D721Med (cell line): Measurements from ENCODE around the gene LGI4.

Experiments
- DNase-seq: peaks from one replicate; pipeline ENCODE4 v3.0.0; 2011; ENCODE audit warnings: low spot score; ENCODE audit not compliant: insufficient read length
- FAIRE-seq: peaks from 2 replicates; lab custom pipeline; 2011; peaks lifted over from hg19 to GRCh38; lab: Jason Lieb, UNC
- TF ChIP-seq, protein P1 (sequence below): IDR thresholded peaks from 2 replicates; pipeline ENCODE4 v1.5.1; 2012; ENCODE audit warnings: mild to moderate bottlenecking, control low read depth; ENCODE audit not compliant: insufficient read depth; ENCODE audit errors: missing control alignments

LGI4 gene

DNA sequence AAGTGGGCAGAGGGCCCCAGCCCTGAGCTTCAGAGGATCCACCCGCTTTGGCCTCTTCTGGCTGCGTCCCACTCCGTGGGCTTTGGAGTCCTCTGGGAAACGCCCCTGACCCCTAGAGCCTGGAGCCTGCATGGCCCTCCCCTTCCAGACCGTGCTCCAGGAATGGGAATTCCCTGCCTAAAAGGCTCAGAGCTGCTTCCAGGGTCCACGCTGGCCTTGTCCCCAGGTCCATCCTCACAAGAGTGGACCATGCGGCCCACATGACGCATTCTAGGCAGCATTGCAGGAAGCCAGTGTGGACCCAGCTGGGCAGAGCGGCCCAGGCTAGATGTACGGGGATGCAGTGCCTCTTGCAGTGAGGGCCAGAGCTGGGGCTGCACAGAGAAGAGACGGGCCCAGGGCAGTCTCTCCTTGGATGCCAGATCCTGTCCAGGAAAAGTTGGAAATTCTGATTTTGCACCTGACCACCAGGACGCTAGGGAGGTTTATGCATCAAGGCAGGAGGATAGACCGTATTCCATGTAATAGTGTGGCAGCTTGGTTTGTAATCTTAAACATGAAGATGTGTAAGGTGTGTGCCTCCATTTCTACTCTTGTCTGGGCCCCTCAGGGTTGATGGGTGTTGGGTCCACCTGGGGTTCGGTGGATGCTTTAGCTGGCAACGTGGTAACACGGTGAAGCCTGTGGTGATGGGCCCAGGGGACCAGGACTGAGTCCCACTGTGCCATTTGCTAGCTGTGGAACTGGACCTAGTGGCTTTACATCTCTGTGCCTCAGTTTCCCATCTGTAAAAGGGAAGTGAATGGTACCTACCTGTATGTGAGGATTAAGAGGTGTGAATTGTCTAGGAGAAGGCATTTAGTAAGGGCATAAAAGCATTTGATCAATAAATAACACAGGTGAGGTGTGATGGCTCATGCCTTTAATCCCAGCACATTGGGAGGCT lies 34.0 kb downstream of the LGI4 start:
- TF ChIP-seq, protein P1, sequence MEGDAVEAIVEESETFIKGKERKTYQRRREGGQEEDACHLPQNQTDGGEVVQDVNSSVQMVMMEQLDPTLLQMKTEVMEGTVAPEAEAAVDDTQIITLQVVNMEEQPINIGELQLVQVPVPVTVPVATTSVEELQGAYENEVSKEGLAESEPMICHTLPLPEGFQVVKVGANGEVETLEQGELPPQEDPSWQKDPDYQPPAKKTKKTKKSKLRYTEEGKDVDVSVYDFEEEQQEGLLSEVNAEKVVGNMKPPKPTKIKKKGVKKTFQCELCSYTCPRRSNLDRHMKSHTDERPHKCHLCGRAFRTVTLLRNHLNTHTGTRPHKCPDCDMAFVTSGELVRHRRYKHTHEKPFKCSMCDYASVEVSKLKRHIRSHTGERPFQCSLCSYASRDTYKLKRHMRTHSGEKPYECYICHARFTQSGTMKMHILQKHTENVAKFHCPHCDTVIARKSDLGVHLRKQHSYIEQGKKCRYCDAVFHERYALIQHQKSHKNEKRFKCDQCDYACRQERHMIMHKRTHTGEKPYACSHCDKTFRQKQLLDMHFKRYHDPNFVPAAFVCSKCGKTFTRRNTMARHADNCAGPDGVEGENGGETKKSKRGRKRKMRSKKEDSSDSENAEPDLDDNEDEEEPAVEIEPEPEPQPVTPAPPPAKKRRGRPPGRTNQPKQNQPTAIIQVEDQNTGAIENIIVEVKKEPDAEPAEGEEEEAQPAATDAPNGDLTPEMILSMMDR = no peak
- FAIRE-seq (no peak), DNase-seq (no peak)

DNA sequence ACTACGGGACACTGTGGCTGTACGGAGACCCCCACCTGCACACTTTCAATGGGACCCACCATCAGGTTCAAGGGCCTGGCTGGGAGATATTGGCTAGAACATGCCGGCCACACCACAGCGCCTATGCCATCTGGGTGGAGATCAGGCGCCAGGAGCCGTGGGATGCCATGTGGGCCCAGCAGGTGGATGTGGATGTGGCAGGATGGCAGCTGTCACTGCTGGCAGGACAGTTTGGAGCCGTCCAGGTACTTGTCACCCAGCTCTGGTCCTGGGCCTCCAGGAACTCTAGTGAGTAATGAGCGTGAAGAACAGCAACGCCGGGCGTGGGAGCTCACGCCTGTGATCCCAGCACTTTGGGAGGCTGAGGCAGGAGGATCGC lies 35.0 kb downstream of the LGI4 start:
- no peak for DNase-seq
- FAIRE-seq = no peak
- TF ChIP-seq, protein P1 = no peak

DNA sequence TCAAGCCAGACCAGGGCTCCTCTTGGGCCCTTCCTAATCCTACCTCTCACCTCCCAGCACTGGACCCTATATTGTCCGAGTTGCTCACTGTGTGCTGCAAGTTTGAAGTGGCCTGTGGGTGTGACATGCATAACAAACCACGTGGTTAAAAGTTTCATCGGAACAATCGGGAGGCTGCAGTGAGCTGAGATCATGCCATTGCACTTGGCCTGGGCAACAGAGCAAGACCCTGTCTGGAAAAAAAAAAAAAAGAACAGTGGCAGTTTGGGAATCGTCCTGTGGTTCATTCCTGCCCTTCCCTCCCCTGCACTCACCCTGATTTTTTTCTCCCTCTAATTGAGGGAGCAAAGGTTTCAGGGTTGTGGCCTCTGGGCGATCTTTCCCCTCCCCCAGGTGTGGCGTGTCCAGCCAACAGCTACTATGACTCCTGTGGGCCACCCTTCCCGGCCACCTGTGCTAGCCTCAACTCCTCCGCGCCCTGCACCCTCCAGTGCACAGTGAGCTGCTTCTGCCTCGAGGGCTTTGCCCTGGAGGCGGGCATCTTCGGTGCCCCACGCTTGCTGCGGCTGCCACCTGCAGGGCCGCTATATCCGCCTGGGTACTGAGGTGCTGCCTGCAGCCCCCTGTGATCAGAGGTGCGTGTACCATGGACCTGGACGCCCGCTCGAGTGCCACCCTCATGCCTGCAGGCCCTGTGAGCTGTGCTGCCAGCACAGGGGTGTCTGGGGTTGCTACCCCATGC lies 35.5 kb downstream of the LGI4 start:
- TF ChIP-seq, protein P1 = no peak
- DNase-seq (no peak), FAIRE-seq (no peak)

DNA sequence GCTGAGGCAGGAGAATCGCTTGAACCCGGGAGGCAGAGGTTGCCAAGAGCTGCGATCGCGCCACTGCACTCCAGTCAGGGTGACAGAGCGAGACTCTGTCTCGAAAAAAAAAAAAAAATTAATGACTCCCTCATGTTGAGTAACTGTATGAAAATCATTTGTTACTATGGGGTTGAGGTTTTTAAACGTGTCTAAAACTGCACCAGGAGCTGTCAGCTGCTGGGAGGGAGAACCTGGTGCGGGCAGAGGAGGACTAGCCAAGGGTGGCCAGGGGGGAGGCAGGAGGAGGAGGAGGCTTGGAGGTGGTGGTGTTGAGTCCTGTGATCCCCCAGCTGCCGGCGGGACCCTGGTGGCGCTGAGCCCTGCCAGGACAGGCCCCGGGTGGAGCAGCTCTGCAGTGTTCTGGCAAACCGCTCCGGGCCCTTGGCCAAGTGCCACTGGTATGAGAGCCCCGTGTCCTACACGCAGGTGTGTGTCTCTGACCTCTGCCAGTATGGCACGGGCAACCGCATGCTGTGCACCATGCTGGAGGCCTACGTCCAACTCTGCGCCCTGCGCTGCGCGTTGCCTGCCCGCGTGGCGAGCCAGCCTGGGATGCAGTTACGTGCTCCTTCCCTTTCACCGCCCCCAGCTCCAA lies 36.3 kb downstream of the LGI4 start:
- DNase-seq (no peak), FAIRE-seq (no peak)
- TF ChIP-seq, protein P1 = no peak

DNA sequence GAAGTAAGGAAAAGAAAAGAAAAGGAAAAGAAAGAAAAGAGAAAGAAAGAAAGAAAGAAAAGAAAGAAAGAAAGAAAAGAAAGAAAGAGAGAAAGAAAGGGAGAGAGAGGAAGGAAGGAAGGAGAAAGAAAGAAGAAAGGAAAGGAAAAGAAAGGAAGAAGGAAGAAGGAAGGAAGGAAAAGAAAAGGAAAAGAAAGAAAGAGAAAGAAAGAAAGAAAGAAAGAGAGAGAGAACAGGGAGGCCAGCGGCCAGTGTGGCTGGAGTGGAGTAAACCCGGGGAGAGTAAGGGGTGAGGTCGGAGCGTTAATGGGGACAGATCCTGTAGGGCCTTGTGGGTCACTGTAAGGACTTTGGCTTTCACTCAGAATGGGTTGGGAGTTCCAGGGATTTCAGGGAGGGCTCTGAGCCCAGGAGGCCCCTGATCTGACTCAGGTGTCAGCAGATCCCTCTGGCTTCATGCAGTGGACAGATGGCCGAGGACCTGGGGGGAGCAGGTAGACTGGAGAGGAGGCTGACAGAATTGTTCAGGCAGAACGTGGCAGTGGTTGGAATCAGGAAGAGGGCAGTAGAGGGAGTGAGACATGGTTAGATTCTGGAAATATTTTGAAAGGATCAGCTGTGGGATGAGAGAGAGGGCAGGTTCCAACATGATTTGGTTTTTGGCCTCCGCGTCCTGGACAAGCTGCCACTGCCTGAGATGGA lies 39.0 kb downstream of the LGI4 start:
- TF ChIP-seq, protein P1 = no peak
- no peak for DNase-seq
- no peak for FAIRE-seq

DNA sequence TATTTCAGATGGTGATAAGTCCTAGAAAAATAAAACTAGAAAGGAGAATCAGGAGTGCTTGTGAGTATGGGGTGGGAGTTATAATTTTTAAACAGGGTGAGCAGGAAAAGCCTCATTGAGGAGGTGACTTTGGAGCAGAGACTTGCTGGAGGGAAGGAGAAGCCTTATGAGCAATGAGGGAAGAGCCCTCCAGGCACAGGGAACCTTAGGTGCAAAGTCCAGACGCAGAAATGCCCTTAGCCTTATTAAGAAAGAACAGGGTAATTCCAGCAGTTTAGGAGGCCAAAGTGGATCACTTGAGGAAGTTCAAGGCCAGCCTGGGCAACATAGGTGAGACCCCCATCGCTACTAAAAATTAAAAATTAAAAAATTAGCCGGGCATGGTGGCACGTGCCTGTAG lies 40.2 kb downstream of the LGI4 start:
- DNase-seq = no peak
- TF ChIP-seq, protein P1 = no peak
- FAIRE-seq = no peak
